GM12874 (cell line): ENCODE data around the gene ODAD2.

ENCODE experiments used
- CTCF ChIP-seq: IDR thresholded peaks from 2 replicates; pipeline ENCODE4 v1.5.1; 2011; ENCODE audit warnings: low read depth, mild to moderate bottlenecking, control low read depth, low read length, moderate library complexity; ENCODE audit not compliant: insufficient read depth

Gene ODAD2

GRCh38 chr10:27826369-27826768 lies 172.5 kb downstream of the ODAD2 start:
- no peak for TF ChIP-seq CTCF

- no peak for TF ChIP-seq CTCF
These were observed 176.6 kb downstream of the ODAD2 start for GRCh38 chr10:27822301-27822700.

DNA sequence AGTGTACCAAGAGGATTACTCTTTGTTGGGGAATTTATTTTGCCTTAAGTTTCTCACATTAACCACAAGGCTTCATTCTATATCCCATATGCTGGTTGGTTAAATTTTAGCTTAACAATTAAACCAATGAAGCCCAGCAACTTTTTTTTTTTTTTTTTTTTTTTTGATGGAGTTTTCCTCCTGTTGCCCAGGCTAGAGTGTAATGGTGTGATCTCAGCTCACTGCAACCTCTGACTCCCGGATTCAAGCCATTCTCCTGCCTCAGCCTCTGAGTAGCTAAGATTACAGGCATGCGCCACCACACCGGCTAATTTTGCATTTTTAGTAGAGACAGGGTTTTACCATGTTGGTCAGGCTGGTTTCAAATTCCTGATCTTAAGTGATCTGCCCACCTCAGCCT lies 178.2 kb downstream of the ODAD2 start:
- TF ChIP-seq CTCF = no peak

- TF ChIP-seq CTCF = no peak
These were observed 178.9 kb downstream of the ODAD2 start for GRCh38 chr10:27819781-27820531.

DNA sequence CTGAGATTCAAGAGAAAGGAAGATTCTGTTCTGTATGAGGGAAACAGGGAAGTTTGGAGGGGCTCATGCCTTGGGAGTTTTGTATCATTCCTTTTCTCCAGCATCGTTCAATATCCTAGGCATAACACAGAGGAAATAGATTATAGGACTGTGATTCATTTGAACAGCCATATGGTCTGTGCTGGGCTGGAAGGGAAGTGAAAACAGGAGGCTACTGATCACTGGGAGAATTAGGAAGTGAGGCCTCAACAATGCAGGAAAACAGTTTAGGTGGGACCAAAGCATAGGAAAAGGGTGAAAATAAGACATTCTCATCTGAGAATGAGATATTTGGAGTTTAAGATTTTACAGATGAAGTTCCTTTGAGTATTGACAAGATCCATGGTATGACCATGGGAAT lies 182.6 kb downstream of the ODAD2 start:
- no peak for TF ChIP-seq CTCF

- TF ChIP-seq CTCF = no peak
These were observed 183.0 kb downstream of the ODAD2 start for GRCh38 chr10:27815846-27816245.

- TF ChIP-seq CTCF = no peak
These were observed 183.6 kb downstream of the ODAD2 start for GRCh38 chr10:27815261-27815660.
